HG03571 (cell line): Measurements from ENCODE around the gene NACC2.
A peak's percentile ranks its signal among the peaks of the same experiment; 100 is the strongest.

Experiments used
- ATAC-seq: cut with Tn5 transposase; IDR thresholded peaks from one replicate; pipeline ENCODE4 v1.9.1; 2021; ENCODE audit not compliant: unreplicated experiment

Gene NACC2

GRCh38 chr9:136131629-136132511 is 36.8 kb upstream of the NACC2 start:
- no peak for ATAC-seq

- ATAC-seq: no peak
These were observed 34.1 kb upstream of the NACC2 start for GRCh38 chr9:136129176-136129575.

- ATAC-seq: no peak
These were observed 33.3 kb upstream of the NACC2 start for GRCh38 chr9:136128436-136128835.

- no peak for ATAC-seq
These were observed 32.2 kb upstream of the NACC2 start for GRCh38 chr9:136127313-136127712.

GRCh38 chr9:136124976-136125692 is 30.0 kb upstream of the NACC2 start:
- no peak for ATAC-seq

GRCh38 chr9:136122425-136123383 is 27.6 kb upstream of the NACC2 start:
- no peak for ATAC-seq

GRCh38 chr9:136121801-136122200 is 26.7 kb upstream of the NACC2 start:
- ATAC-seq: no peak

- ATAC-seq: no peak
These were observed 25.4 kb upstream of the NACC2 start for GRCh38 chr9:136120438-136120844.

GRCh38 chr9:136119883-136120393 is 24.8 kb upstream of the NACC2 start:
- no peak for ATAC-seq

GRCh38 chr9:136119061-136119882 is 24.2 kb upstream of the NACC2 start:
- ATAC-seq: peak; percentile 6

GRCh38 chr9:136118320-136119060 is 23.4 kb upstream of the NACC2 start, which contains the start of gene TMEM250:
TSS of gene TMEM250 (minus strand) at chr9:136118875. CDS start at chr9:136116900, 1,975 bp downstream.
- peak; percentile 61 for ATAC-seq

GRCh38 chr9:136117916-136118319 is 22.8 kb upstream of the NACC2 start:
- ATAC-seq: peak; percentile 5

GRCh38 chr9:136117291-136117915 is 22.3 kb upstream of the NACC2 start:
- no peak for ATAC-seq

- no peak for ATAC-seq
These were observed 21.4 kb upstream of the NACC2 start for GRCh38 chr9:136116360-136117098.

- no peak for ATAC-seq
These were observed 20.7 kb upstream of the NACC2 start for GRCh38 chr9:136115641-136116359.

- no peak for ATAC-seq
These were observed 20.1 kb upstream of the NACC2 start for GRCh38 chr9:136115206-136115605.

GRCh38 chr9:136114610-136115009 is 19.5 kb upstream of the NACC2 start:
- ATAC-seq: no peak
